Measurements from ENCODE around the gene ZNF699. TPM values are rescaled to one million over a fixed set of nuclear protein-coding genes. Genes with fewer than 3 reads are reported as not detected.
A peak's percentile ranks its signal among the peaks of the same experiment; 100 is the strongest.

Gene ZNF699
- total and polyA plus RNA-seq, 2 of the 13 experiments (the other 11 are each of a cell fraction or from before 2014, with no cell fraction given), result 0.33 to 2.2 TPM

DNA sequence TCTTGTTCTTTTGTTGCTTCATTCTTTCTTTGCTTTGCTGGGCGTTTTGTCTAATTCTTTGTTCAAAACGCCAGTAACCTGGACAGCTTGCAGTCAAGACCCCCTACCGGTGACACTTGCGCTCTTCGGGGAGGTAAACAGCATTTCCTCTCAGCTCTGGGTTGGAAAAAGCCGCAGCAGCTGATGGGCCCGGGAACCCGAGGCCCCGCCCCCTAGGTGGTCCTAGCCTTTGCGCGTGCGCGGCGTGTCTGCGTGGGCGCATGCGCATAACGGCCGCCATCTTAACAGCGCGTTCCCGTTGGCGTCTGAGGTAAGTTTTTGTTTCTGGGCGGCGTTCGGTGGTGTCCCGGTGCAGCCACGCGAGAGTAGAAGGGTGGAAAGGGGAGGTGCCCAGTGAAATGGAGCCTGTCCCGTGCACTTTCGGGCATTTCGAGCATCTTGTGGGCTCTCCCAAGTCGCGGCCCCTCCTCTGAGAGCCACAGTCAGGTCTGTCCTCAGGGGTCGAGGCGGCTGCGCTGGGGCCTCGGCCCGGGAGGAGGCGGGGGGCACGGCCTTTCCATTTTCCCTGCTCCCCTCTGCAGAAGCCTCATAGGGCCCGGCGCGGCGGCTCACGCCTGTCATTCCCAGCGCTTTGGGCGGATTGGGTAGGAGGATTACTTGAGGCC lies 14.4 kb upstream of the ZNF699 start, which contains the start of gene ZNF559 (continued):
- TF ChIP-seq, protein P1, sequence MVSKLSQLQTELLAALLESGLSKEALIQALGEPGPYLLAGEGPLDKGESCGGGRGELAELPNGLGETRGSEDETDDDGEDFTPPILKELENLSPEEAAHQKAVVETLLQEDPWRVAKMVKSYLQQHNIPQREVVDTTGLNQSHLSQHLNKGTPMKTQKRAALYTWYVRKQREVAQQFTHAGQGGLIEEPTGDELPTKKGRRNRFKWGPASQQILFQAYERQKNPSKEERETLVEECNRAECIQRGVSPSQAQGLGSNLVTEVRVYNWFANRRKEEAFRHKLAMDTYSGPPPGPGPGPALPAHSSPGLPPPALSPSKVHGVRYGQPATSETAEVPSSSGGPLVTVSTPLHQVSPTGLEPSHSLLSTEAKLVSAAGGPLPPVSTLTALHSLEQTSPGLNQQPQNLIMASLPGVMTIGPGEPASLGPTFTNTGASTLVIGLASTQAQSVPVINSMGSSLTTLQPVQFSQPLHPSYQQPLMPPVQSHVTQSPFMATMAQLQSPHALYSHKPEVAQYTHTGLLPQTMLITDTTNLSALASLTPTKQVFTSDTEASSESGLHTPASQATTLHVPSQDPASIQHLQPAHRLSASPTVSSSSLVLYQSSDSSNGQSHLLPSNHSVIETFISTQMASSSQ (IDR thresholded peaks at IDR 0.05; ENCODE audit: low read depth), result no peak
- TF ChIP-seq, protein P1 (CRISPR knock-in tag; IDR thresholded peaks at IDR 0.05; ENCODE audit: borderline replicate concordance), result no peak
- TF ChIP-seq SUZ12 (IDR thresholded peaks at IDR 0.05; ENCODE audit: low read depth, low read length) (no peak), FOSL2 (CRISPR knock-in tag; IDR thresholded peaks at IDR 0.05) (no peak), MYNN (CRISPR knock-in tag; IDR thresholded peaks at IDR 0.05; ENCODE audit: low read depth) (no peak), ATM (IDR thresholded peaks at IDR 0.05; ENCODE audit: borderline replicate concordance) (no peak), ZNF101 (CRISPR knock-in tag; IDR thresholded peaks at IDR 0.05; ENCODE audit: borderline replicate concordance, low read depth) (no peak), EED (CRISPR knock-in tag; IDR thresholded peaks at IDR 0.05) (no peak), ONECUT2 (CRISPR knock-in tag; IDR thresholded peaks at IDR 0.05) (no peak), ZBTB2 (CRISPR knock-in tag; IDR thresholded peaks at IDR 0.05; ENCODE audit: low read depth) (no peak), FOXJ3 (CRISPR knock-in tag; IDR thresholded peaks at IDR 0.05; ENCODE audit: borderline replicate concordance) (no peak), ZBTB20 (CRISPR knock-in tag; IDR thresholded peaks at IDR 0.05; ENCODE audit: borderline replicate concordance, low read depth) (no peak), TIGD3 (CRISPR knock-in tag; IDR thresholded peaks at IDR 0.05; ENCODE audit: borderline replicate concordance) (no peak)
- TF ChIP-seq, protein P2, sequence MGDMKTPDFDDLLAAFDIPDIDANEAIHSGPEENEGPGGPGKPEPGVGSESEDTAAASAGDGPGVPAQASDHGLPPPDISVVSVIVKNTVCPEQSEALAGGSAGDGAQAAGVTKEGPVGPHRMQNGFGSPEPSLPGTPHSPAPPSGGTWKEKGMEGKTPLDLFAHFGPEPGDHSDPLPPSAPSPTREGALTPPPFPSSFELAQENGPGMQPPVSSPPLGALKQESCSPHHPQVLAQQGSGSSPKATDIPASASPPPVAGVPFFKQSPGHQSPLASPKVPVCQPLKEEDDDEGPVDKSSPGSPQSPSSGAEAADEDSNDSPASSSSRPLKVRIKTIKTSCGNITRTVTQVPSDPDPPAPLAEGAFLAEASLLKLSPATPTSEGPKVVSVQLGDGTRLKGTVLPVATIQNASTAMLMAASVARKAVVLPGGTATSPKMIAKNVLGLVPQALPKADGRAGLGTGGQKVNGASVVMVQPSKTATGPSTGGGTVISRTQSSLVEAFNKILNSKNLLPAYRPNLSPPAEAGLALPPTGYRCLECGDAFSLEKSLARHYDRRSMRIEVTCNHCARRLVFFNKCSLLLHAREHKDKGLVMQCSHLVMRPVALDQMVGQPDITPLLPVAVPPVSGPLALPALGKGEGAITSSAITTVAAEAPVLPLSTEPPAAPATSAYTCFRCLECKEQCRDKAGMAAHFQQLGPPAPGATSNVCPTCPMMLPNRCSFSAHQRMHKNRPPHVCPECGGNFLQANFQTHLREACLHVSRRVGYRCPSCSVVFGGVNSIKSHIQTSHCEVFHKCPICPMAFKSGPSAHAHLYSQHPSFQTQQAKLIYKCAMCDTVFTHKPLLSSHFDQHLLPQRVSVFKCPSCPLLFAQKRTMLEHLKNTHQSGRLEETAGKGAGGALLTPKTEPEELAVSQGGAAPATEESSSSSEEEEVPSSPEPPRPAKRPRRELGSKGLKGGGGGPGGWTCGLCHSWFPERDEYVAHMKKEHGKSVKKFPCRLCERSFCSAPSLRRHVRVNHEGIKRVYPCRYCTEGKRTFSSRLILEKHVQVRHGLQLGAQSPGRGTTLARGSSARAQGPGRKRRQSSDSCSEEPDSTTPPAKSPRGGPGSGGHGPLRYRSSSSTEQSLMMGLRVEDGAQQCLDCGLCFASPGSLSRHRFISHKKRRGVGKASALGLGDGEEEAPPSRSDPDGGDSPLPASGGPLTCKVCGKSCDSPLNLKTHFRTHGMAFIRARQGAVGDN (CRISPR knock-in tag; IDR thresholded peaks at IDR 0.05), result peak; percentile 62
- TF ChIP-seq, protein P3, sequence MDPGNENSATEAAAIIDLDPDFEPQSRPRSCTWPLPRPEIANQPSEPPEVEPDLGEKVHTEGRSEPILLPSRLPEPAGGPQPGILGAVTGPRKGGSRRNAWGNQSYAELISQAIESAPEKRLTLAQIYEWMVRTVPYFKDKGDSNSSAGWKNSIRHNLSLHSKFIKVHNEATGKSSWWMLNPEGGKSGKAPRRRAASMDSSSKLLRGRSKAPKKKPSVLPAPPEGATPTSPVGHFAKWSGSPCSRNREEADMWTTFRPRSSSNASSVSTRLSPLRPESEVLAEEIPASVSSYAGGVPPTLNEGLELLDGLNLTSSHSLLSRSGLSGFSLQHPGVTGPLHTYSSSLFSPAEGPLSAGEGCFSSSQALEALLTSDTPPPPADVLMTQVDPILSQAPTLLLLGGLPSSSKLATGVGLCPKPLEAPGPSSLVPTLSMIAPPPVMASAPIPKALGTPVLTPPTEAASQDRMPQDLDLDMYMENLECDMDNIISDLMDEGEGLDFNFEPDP (CRISPR knock-in tag; conservative IDR thresholded peaks at IDR 0.05), result no peak
- TF ChIP-seq, protein P4, sequence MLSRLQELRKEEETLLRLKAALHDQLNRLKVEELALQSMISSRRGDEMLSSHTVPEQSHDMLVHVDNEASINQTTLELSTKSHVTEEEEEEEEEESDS (CRISPR knock-in tag; IDR thresholded peaks at IDR 0.05; ENCODE audit: borderline replicate concordance), result no peak
